ENCODE results near the gene CAST.

- TF ChIP-seq CTCF (IDR thresholded peaks at IDR 0.05; ENCODE audit: low read depth, low read length, poor library complexity, severe bottlenecking) = no peak
- TF ChIP-seq EZH2phosphoT487 (IDR thresholded peaks at IDR 0.05; ENCODE audit: borderline replicate concordance, low read length) = no peak
Measured at GRCh38 chr5:96717874-96718273, 55.7 kb downstream of the CAST start.
